CD4-positive, alpha-beta memory T cell (primary cell): Measurements from ENCODE around the gene COL8A2. TPM values are rescaled to one million over a fixed set of nuclear protein-coding genes. Genes with fewer than 3 reads are reported as not detected.

ENCODE experiments used
- CTCF ChIA-PET: fragments of 350-600 bp; sonication (Branson Sonifier 250); formaldehyde crosslinking; loops from one replicate; lab custom pipeline; 2021; ENCODE audit warnings: inconsistent platforms; ENCODE audit not compliant: partially characterized antibody; lab: Charles Lee
- POLR2A ChIA-PET: fragments of 350-600 bp; sonication (Branson Sonifier 250); formaldehyde crosslinking; loops from one replicate; lab custom pipeline; 2021; ENCODE audit not compliant: partially characterized antibody; lab: Charles Lee
- DNase-seq, 5 donors: peaks; one replicate each; pipeline versions ENCODE4 v3.0.0 to v3.0.0-alpha.2; 2020 to 2022; ENCODE audit warnings: mixed read lengths in 1 of 5
- H3K27ac ChIP-seq: one replicate; pipeline ENCODE4 v1.7.0; 2013; ENCODE audit warnings: low read depth, low read length
- H3K27me3 ChIP-seq: 2 replicates; pipeline ENCODE4 v1.7.0; 2013; ENCODE audit warnings: mild to moderate bottlenecking, low read length, moderate library complexity; ENCODE audit not compliant: insufficient read depth
- H3K36me3 ChIP-seq: 2 replicates; pipeline ENCODE4 v1.7.0; 2013; ENCODE audit warnings: mild to moderate bottlenecking, low read length, moderate library complexity; ENCODE audit not compliant: insufficient read depth
- H3K4me1 ChIP-seq: 2 replicates; pipeline ENCODE4 v1.7.0; 2013; ENCODE audit warnings: mild to moderate bottlenecking, low read length, moderate library complexity; ENCODE audit not compliant: insufficient read depth
- H3K4me3 ChIP-seq, 2 donors: one replicate each; pipeline ENCODE4 v1.7.0; 2013; ENCODE audit warnings: low read length in 2 of 2, mild to moderate bottlenecking in 1 of 2
- H3K9me3 ChIP-seq, 2 donors: one replicate each; pipeline ENCODE4 v1.7.0; 2013; ENCODE audit warnings: low read length in 2 of 2, control low read depth in 1 of 2; ENCODE audit not compliant: control insufficient read depth in 1 of 2
- H3K27ac Mint-ChIP-seq, 7 donors: one replicate each; pipeline ENCODE4 v1.8.0; 2020 to 2021; ENCODE audit warnings: mixed read lengths in 7 of 7, mild to moderate bottlenecking in 6 of 7, inconsistent platforms in 3 of 7, moderate library complexity in 3 of 7
- H3K27me3 Mint-ChIP-seq, 2 donors: one replicate each; pipeline ENCODE4 v1.8.0; 2020 to 2021; ENCODE audit warnings: mixed read lengths in 2 of 2
- H3K36me3 Mint-ChIP-seq, 2 donors: one replicate each; pipeline ENCODE4 v1.8.0; 2020 to 2021; ENCODE audit warnings: mixed read lengths in 2 of 2, inconsistent platforms in 1 of 2, mild to moderate bottlenecking in 1 of 2
- H3K4me1 Mint-ChIP-seq, 4 donors: one replicate each; pipeline ENCODE4 v1.8.0; 2020 to 2021; ENCODE audit warnings: mixed read lengths in 4 of 4, mild to moderate bottlenecking in 1 of 4
- H3K4me3 Mint-ChIP-seq, 8 donors: one replicate each; pipeline ENCODE4 v1.8.0; 2020 to 2021; ENCODE audit warnings: mixed read lengths in 8 of 8, mild to moderate bottlenecking in 7 of 8, moderate library complexity in 6 of 8, inconsistent platforms in 3 of 8
- H3K9me3 Mint-ChIP-seq, 8 donors: one replicate each; pipeline ENCODE4 v1.8.0; 2020 to 2021; ENCODE audit warnings: mixed read lengths in 8 of 8, mild to moderate bottlenecking in 5 of 8, inconsistent platforms in 3 of 8, moderate library complexity in 1 of 8
- intact Hi-C: fragments of 100-400 bp; cut with micrococcal nuclease; formaldehyde crosslinking; loops from one replicate; pipeline ENCODE4 v1.15.1; 2023
- polyA plus RNA-seq, 2 donors: library from polyadenylated mRNA; unstranded; fragments of 300-500 nt; fragmentation: Illumina TruSeq; gene quantifications; one replicate each; pipeline ENCODE4 v1.2.3, GENCODE V29; 2021
- total RNA-seq, 2 experiments: library from RNA; stranded (reverse); gene quantifications; one replicate each; pipeline ENCODE4 v1.2.3, GENCODE V29; 2021

Gene COL8A2
- total and polyA plus RNA-seq, 4 experiments from 2014 or later: 0.25 to 0.26 TPM; not detected in 2

- H3K4me1 Mint-ChIP-seq: peaks cover 0 to 6% (median 3%) of the 10 kb centered on the region in 4 donors
- H3K4me3 ChIP-seq: no peak overlapping the region
- no peaks in the 10 kb centered on the region for H3K27me3 ChIP-seq
- ChIA-PET POLR2A (interaction anchor here (1.4 to 2.0 kb wide), 2 partner anchors 34 to 36 kb away, joined by 5 to 7 read pairs; no protein-coding TSS in a partner anchor), CTCF (interaction anchor here (1.2 to 3.6 kb wide), 8 partner anchors 11 to 56 kb away, joined by 3 to 34 read pairs (median 8); partner anchors contain the start of gene TRAPPC3)
- H3K9me3 Mint-ChIP-seq: no peaks in the 10 kb centered on the region
- H3K27ac Mint-ChIP-seq: peak overlapping the region in 1 of 7 donors; percentile 22
- no peak overlapping the region for H3K27ac ChIP-seq
- H3K9me3 ChIP-seq: no peaks in the 10 kb centered on the region
- H3K36me3 ChIP-seq: peaks cover 27% of the 10 kb centered on the region
- H3K27me3 Mint-ChIP-seq: no peaks in the 10 kb centered on the region
- H3K4me1 ChIP-seq: no peaks in the 10 kb centered on the region
- no peak overlapping the region for H3K4me3 Mint-ChIP-seq
- intact Hi-C loops: loop anchor here (1.0 kb wide), 1 partner anchor 35 kb away; no protein-coding TSS in a partner anchor
- peaks cover 19 to 29% of the 10 kb centered on the region in 2 donors for H3K36me3 Mint-ChIP-seq
- DNase-seq: no peak
Measured at GRCh38 chr1:36134031-36134430, 9.0 kb upstream of the COL8A2 start.

GRCh38 chr1:36133484-36133883 is 8.5 kb upstream of the COL8A2 start:
- Mint-ChIP-seq H3K4me1 (peaks cover 0 to 6% (median 3%) of the 10 kb centered on the region in 4 donors), H3K4me3 (no peak overlapping the region), H3K27me3 (no peaks in the 10 kb centered on the region), H3K27ac (no peak overlapping the region), H3K36me3 (peaks cover 19 to 26% of the 10 kb centered on the region in 2 donors), H3K9me3 (no peaks in the 10 kb centered on the region)
- H3K27ac ChIP-seq: no peak overlapping the region
- CTCF ChIA-PET: interaction anchor here (1.4 to 3.6 kb wide), 6 partner anchors 16 to 57 kb away, joined by 3 to 34 read pairs (median 9); partner anchors contain the start of gene TRAPPC3
- no peaks in the 10 kb centered on the region for H3K9me3 ChIP-seq
- intact Hi-C loops: no loop called here
- H3K27me3 ChIP-seq: no peaks in the 10 kb centered on the region
- no peak overlapping the region for H3K4me3 ChIP-seq
- POLR2A ChIA-PET: no interaction called here
- DNase-seq: no peak
- no peaks in the 10 kb centered on the region for H3K4me1 ChIP-seq
- peaks cover 25% of the 10 kb centered on the region for H3K36me3 ChIP-seq

GRCh38 chr1:36132029-36132428 is 7.0 kb upstream of the COL8A2 start:
- DNase-seq: no peak
- Mint-ChIP-seq H3K9me3 (no peaks in the 10 kb centered on the region), H3K27ac (no peak overlapping the region), H3K27me3 (no peaks in the 10 kb centered on the region), H3K36me3 (peaks cover 9 to 12% of the 10 kb centered on the region in 2 donors), H3K4me3 (no peak overlapping the region), H3K4me1 (peaks cover 0 to 6% (median 3%) of the 10 kb centered on the region in 4 donors)
- ChIA-PET CTCF (interaction anchor here (1.1 to 1.4 kb wide), 2 partner anchors 17 to 32 kb away, joined by 4 to 5 read pairs; partner anchors contain the start of gene TRAPPC3), POLR2A (no interaction called here)
- H3K4me1 ChIP-seq: no peaks in the 10 kb centered on the region
- H3K27me3 ChIP-seq: no peaks in the 10 kb centered on the region
- peaks cover 10% of the 10 kb centered on the region for H3K36me3 ChIP-seq
- H3K27ac ChIP-seq: no peak overlapping the region
- no peak overlapping the region for H3K4me3 ChIP-seq
- intact Hi-C loops: no loop called here
- no peaks in the 10 kb centered on the region for H3K9me3 ChIP-seq

- ChIA-PET POLR2A (no interaction called here), CTCF (interaction anchor here (0.6 to 1.3 kb wide), 2 partner anchors 21 to 167 kb away, joined by 3 to 4 read pairs; partner anchors contain the start of gene TRAPPC3)
- peaks cover 13% of the 10 kb centered on the region for H3K27me3 ChIP-seq
Measured at GRCh38 chr1:36128905-36129206, 3.8 kb upstream of the COL8A2 start.

GRCh38 chr1:36128126-36128904 is 3.3 kb upstream of the COL8A2 start:
- Mint-ChIP-seq H3K9me3 (no peaks in the 10 kb centered on the region), H3K27me3 (peaks cover 22 to 23% of the 10 kb centered on the region in 2 donors), H3K36me3 (no peaks in the 10 kb centered on the region), H3K4me3 (peak overlapping the region in 1 of 8 donors; percentile 20), H3K27ac (peak overlapping the region in 1 of 7 donors; percentile 57), H3K4me1 (peaks cover 9 to 10% (median 10%) of the 10 kb centered on the region in 4 donors)
- H3K36me3 ChIP-seq: no peaks in the 10 kb centered on the region
- H3K27ac ChIP-seq: no peak overlapping the region
- ChIA-PET CTCF (interaction anchor here (0.6 kb wide), 1 partner anchor 167 kb away, joined by 3 read pairs; no protein-coding TSS in a partner anchor), POLR2A (no interaction called here)
- no peaks in the 10 kb centered on the region for H3K4me1 ChIP-seq
- no peak overlapping the region for H3K4me3 ChIP-seq
- DNase-seq: no peak
- H3K9me3 ChIP-seq: no peaks in the 10 kb centered on the region
- H3K27me3 ChIP-seq: peaks cover 18% of the 10 kb centered on the region
- intact Hi-C loops: no loop called here

More at GRCh38 chr1:36128905-36129206, 3.8 kb upstream of the COL8A2 start:
- intact Hi-C loops: no loop called here
- no peaks in the 10 kb centered on the region for H3K9me3 ChIP-seq
- no peak overlapping the region for H3K27ac ChIP-seq
- Mint-ChIP-seq H3K27me3 (peaks cover 17 to 18% of the 10 kb centered on the region in 2 donors), H3K4me3 (no peak overlapping the region), H3K9me3 (no peaks in the 10 kb centered on the region), H3K27ac (no peak overlapping the region), H3K36me3 (no peaks in the 10 kb centered on the region), H3K4me1 (peaks cover 6 to 7% (median 7%) of the 10 kb centered on the region in 4 donors)
- H3K4me1 ChIP-seq: no peaks in the 10 kb centered on the region
- no peak for DNase-seq
- H3K36me3 ChIP-seq: no peaks in the 10 kb centered on the region
- H3K4me3 ChIP-seq: no peak overlapping the region

GRCh38 chr1:36126797-36127500 is 1.9 kb upstream of the COL8A2 start:
- H3K27ac Mint-ChIP-seq: no peak overlapping the region
- H3K36me3 ChIP-seq: no peaks in the 10 kb centered on the region
- no peaks in the 10 kb centered on the region for H3K4me1 ChIP-seq
- ChIA-PET POLR2A (no interaction called here), CTCF (interaction anchor here (0.5 kb wide), 1 partner anchor 240 kb away, joined by 4 read pairs; no protein-coding TSS in a partner anchor)
- intact Hi-C loops: no loop called here
- no peaks in the 10 kb centered on the region for H3K9me3 ChIP-seq
- peak overlapping the region in 2 of 8 donors; percentile 19 to 54 for H3K4me3 Mint-ChIP-seq
- H3K27me3 ChIP-seq: peaks cover 21% of the 10 kb centered on the region
- no peaks in the 10 kb centered on the region for H3K9me3 Mint-ChIP-seq
- peaks cover 32 to 36% of the 10 kb centered on the region in 2 donors for H3K27me3 Mint-ChIP-seq
- DNase-seq: no peak
- H3K27ac ChIP-seq: no peak overlapping the region
- no peak overlapping the region for H3K4me3 ChIP-seq
- peaks cover 10 to 16% (median 13%) of the 10 kb centered on the region in 4 donors for H3K4me1 Mint-ChIP-seq
- no peaks in the 10 kb centered on the region for H3K36me3 Mint-ChIP-seq
